Islet precursor cell (in vitro differentiated cells): ENCODE data around the gene CCDC88C.
A peak's percentile ranks its signal among the peaks of the same experiment; 100 is the strongest.

Experiments
- DNase-seq: peaks from one replicate; pipeline ENCODE4 v3.0.0-alpha.2; 2018

Gene CCDC88C

GRCh38 chr14:91303091-91303923, 114.3 kb downstream of the CCDC88C start:
- DNase-seq, result peak; percentile 98

- DNase-seq, result no peak
Observed at GRCh38 chr14:91302391-91302790, 115.2 kb downstream of the CCDC88C start.

GRCh38 chr14:91300957-91301356, 116.7 kb downstream of the CCDC88C start:
- no peak for DNase-seq

DNA sequence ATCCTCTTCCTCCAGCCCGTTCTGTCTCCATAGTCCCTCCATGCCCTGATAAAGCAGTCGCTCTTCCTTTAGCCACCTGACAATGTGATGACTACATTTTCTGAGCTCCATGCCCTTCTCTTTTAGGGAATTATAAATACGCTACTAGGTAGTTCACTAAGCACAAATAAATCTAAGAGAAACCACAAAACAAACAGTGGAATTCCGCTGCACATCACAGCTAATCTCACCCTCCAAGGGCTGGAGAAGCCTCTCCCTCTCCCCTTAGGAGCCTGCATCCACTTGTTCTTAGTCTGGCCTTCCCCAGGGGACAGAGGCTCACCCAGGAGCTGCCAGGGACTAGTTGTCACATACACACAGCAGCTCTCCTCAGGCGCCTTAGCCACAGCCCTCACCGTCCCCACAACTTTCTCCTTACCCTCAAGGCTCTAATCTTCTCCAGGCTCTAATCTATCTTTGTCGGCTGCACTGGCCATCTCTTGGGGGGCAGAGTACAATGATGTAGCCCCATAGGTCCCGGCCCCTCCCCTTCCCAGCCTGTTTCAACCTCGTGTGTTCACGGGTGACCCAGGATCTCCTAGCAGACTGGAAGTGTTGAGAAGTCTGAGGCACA, 117.2 kb downstream of the CCDC88C start:
- no peak for DNase-seq

DNA sequence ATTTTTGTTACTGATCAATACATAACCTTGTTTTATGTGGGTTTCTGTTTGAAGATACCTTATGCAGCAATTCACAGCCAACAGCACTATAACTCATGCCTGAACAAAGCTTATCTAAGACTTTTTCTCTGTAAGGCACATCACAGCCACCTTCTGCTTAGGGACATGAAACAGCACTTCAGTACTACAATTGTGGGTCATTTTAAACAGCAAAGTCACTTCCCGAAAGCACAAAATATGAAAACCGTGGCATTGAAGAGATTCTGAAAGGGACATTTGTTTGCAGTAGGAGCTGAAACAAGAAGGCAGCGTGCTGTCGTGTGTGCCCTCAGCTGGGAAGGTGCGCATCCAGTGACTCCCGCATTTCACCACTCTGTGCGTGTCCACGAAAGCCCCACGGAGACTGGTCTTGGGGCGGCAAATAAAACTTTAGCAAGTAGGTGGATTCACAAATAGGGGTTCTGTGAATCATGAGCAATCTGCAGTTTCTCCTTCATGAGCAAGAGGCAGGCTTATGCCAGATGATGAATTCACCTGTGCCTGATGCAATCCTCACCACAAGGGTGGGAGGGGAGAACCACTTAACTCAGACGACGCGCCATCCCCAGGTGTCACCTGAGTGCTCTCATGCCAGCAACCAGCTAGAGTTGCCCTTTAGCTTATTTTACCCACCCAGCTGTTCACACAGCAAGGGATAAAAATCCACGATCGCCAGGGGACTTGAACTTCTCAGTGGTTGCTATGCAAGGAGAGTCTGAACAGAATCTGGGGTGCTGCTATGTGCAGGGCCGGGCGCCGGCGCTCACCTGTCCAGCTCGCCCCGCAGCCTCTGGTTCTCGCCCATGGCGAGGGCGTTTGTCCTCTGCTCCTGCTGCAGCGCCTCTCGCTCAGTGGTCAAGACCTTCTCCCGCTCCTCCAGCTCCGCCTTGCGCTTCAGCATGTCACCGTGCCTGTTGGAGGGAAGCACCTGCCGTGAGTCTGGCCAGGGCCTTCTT, 118.2 kb downstream of the CCDC88C start:
- DNase-seq, result no peak

- DNase-seq, result no peak
Observed at GRCh38 chr14:91298576-91298975, 119.0 kb downstream of the CCDC88C start.

DNA sequence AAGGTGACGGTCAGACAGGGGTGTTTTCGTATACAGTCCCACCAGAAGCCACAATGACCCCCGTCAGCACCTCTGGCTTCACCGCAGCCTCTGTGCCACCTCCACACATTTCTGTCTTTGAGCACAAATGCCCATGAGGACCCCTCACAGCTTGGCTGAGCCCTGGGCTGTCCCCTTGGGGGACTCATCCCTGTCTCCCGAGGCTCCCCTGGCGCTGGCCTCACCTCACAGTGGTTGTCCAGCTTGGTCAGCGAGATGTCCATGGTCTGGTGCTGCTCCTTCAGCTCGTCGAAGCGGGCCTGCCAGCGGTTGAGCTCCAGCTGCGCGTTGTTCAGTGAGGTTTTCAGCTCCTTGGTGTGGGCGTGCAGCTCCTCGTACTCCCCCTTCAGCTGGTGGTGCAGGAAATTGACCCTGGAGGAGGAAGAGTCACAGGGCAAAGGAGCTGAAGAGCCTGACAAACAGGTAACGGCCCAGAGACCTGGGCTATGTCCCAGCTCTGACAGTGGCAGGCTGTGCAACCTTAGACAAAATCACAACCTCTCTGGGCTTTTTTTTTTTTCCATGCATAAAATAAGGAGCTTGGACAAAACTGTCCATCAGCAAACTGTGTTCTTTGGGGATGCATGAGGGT, 120.4 kb downstream of the CCDC88C start:
- DNase-seq, result no peak

GRCh38 chr14:91295851-91296796, 121.5 kb downstream of the CCDC88C start:
- no peak for DNase-seq

DNA sequence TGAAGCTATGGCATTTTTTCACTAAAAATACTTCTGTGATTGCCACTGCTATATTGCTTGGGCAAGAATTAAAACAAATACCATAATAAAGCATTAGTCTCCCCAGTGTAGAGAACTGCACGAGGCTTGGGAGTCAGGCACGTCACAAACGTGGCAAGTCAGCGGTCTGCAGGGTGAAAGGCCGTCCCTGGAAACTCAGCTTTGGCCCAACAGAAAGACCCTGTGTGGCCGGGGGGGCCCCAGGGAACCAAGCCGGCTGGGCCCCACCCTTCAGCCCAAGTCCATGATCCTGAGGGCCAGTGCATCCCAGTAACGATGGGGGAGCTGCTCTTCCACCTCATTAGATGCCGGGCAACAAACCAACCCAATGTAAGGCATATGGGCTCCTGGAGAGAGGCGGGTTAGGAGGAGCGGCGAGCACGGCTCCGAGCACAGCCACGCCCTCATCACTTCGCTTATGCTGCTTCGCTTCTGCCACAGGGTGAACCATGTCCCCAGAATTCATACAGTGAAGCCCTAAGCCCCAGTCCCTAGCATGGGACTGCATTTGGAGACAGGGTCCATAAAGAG, 122.3 kb downstream of the CCDC88C start:
- no peak for DNase-seq

DNA sequence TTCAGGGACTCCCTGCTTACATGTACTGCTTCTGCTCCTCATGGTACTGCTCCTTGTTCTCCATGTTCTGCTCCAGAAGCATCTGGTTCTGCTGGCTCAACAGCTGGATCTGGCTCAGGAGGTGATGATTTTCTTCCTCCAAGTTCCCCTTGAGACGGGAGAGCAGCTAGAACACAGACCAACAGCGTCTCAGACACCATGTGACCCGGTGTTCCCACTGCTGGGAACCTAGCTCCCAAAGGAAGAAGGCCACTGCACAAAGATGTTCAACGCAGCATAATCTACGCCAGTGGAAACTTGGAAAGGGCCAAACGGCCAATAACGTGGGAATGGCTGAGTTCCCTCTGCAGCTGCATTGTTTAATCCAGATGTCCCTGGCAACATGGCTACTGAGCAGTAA, 123.5 kb downstream of the CCDC88C start:
- DNase-seq, result no peak

- DNase-seq, result no peak
Observed at GRCh38 chr14:91293281-91293680, 124.3 kb downstream of the CCDC88C start.

GRCh38 chr14:91292491-91292890, 125.1 kb downstream of the CCDC88C start:
- DNase-seq, result no peak

DNA sequence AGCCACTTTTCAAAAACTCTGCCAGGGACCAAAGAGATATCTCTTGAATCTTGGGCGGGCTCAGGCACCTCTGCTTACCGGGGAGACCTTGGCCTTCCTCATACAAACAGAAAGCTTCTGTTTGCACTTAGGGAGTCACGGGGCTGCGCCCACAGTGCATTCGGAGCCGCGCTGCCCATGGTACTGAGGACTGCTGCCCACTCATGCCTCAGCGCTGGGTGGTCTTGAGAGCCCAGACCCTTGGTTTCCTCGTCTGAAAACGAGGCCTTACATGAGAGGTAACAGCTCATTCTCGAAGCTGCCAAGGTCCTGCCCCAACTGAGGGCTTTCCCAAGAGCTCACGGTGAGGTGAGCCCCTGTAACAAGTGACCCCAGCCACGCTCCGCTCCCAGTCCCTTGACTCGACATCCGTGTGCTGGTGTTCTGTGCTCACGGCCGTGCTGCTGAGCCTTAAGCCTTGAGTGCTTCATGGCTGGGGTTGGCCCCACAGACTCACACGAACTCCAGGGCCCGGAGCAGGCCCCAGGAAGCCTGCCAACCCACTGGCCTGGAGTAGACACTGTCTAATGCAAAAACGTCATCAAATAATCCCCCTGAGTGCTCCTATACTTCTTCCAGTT, 125.7 kb downstream of the CCDC88C start:
- no peak for DNase-seq

DNA sequence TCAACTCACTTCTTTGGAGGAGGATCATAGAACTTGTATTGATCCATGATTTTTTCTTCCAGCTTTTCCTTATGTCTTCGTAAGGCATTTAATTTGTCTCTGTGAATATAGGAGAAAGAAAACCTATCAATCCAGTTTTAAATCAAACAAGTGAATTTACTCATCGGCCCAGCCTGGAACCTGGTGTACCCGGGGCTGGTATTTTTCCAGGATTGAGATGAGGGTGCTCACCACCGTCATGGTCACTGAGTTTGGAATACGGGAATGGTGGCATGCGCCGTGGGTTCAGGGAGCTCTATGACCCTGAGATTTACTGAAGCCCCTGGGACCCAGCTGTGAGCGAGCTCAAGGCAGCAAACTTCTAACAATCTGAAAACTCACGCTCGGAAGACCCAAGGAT, 126.6 kb downstream of the CCDC88C start:
- no peak for DNase-seq

GRCh38 chr14:91289464-91289863, 128.2 kb downstream of the CCDC88C start:
- no peak for DNase-seq

DNA sequence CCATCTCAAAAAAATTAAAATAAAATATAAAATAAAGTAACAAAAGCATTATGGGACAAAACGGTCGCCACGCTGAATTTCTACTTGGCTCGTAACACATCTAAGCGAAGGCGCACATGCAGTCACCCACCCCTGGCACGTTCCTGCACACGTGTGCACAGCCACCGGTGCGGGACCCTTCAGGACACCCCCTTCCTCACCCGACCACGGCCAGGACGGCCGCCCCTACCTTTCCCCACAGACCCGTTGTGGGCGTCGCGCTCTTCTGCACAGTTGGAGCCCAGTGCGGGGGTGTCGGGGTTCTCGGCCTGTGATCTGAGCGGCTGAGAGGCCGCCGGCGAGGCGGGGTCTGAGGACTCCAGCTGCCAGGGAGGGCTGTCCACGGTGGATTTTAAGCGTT, 128.7 kb downstream of the CCDC88C start:
- DNase-seq, result no peak

GRCh38 chr14:91286530-91286937, 131.1 kb downstream of the CCDC88C start:
- DNase-seq, result peak; percentile 85

DNA sequence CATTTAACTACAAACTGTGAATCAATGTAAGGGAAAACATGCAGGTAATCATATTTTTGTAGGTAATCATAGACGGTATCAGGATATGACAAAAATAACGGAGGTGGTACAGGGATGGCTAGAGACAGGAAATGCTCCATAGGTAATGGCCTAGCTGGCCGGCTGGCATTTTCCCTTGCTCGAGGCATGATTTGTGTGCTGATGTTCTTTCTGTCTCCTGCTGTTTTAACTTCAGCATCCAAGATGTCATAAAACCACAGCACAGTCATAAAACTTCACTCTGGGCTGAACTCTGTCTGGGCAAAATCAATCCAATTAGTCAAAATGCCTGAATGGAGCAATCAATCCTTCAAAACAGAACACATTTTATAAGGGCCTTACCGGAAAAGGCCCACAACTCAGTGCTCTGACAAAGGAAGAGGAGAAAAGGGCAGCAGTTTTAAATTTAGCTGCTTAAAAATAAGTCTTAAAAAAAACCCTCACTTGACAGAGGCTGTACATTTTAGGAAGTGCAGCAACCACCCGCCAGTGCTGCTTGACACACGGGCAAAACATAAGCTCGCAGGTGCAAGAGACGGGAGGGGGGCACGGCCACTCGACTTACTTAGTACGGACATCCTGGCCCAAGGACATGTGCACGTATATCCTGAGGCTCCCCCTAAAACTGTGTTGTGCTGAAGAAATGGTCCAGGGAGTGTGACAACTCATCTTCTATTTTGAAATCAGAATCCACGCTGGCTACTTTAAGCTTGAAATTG, 132.7 kb downstream of the CCDC88C start:
- peak; percentile 74 for DNase-seq

GRCh38 chr14:91284146-91284790, 133.4 kb downstream of the CCDC88C start:
- peak; percentile 91 for DNase-seq
